NCI-H69 (cell line): ENCODE measurements around the gene SLC17A6.

Experiments
- DNase-seq: peaks from one replicate; lab custom pipeline; 2025; lab: John Stamatoyannopoulos, UW

The SLC17A6 gene

GRCh38 chr11:22337596-22338485, at the start of gene SLC17A6:
Gene SLC17A6 (plus strand): TSS chr11:22338381. CDS start chr11:22338534, 153 bp downstream.
- DNase-seq: peak; percentile 96

GRCh38 chr11:22302368-22302767, 35.8 kb upstream of the SLC17A6 start:
- no peak for DNase-seq

GRCh38 chr11:22304337-22304961, 33.7 kb upstream of the SLC17A6 start:
- peak; percentile 74 for DNase-seq

- no peak for DNase-seq
These were observed 20.5 kb upstream of the SLC17A6 start for GRCh38 chr11:22317656-22318055.

GRCh38 chr11:22331771-22332170, 6.4 kb upstream of the SLC17A6 start:
- peak; percentile 59 for DNase-seq

- DNase-seq: peak; percentile 56
These were observed 1.6 kb upstream of the SLC17A6 start for GRCh38 chr11:22336587-22336986.

- DNase-seq: peak; percentile 77
These were observed 1.4 kb downstream of the SLC17A6 start for GRCh38 chr11:22339611-22340010.

- DNase-seq: no peak
These were observed 2.1 kb downstream of the SLC17A6 start for GRCh38 chr11:22340235-22340634.

GRCh38 chr11:22340701-22341587, 2.8 kb downstream of the SLC17A6 start:
- peak; percentile 74 for DNase-seq

GRCh38 chr11:22341588-22341931, 3.4 kb downstream of the SLC17A6 start:
- DNase-seq: no peak

GRCh38 chr11:22342211-22343031, 4.2 kb downstream of the SLC17A6 start:
- peak; percentile 72 for DNase-seq

GRCh38 chr11:22343032-22343324, 4.8 kb downstream of the SLC17A6 start:
- no peak for DNase-seq

GRCh38 chr11:22343371-22344032, 5.3 kb downstream of the SLC17A6 start:
- peak; percentile 97 for DNase-seq

- DNase-seq: peak; percentile 52
These were observed 5.9 kb downstream of the SLC17A6 start for GRCh38 chr11:22344081-22344480.

- peak; percentile 69 for DNase-seq
These were observed 8.1 kb downstream of the SLC17A6 start for GRCh38 chr11:22346282-22346681.

- peak; percentile 79 for DNase-seq
These were observed 9.8 kb downstream of the SLC17A6 start for GRCh38 chr11:22347857-22348487.

- DNase-seq: peak; percentile 74
These were observed 11.3 kb downstream of the SLC17A6 start for GRCh38 chr11:22349491-22349890.

GRCh38 chr11:22359295-22359694, 21.1 kb downstream of the SLC17A6 start:
- DNase-seq: no peak

GRCh38 chr11:22371160-22371559, 33.0 kb downstream of the SLC17A6 start:
- no peak for DNase-seq

GRCh38 chr11:22387126-22387525, 48.9 kb downstream of the SLC17A6 start:
- DNase-seq: no peak
